WTC11 (cell line): Measurements from ENCODE around the gene SUB1. TPM values are rescaled to one million over a fixed set of nuclear protein-coding genes. Genes with fewer than 3 reads are reported as not detected.

Experiments
- ATAC-seq: fragments of 200-7000 bp; cut with Tn5 transposase; 2 replicates; pipeline ENCODE4 v1.10.0; 2021; ENCODE audit warnings: mild to moderate bottlenecking, moderate library complexity
- CTCF ChIA-PET: fragments of 300-600 bp; sonication (Branson Sonifier 250); formaldehyde crosslinking; loops from one replicate; lab custom pipeline; 2021; ENCODE audit warnings: antibody characterized with exemption; lab: Charles Lee
- POLR2A ChIA-PET: fragments of 350-600 bp; sonication (Branson Sonifier 250); formaldehyde crosslinking; loops from one replicate; lab custom pipeline; 2021; ENCODE audit warnings: antibody characterized with exemption; lab: Charles Lee
- DNase-seq: peaks from one replicate; pipeline ENCODE4 v3.0.0; 2021; ENCODE audit warnings: low spot score
- H3K27ac Mint-ChIP-seq: 2 replicates; pipeline ENCODE4 v1.8.0; 2021; ENCODE audit warnings: mixed read lengths
- H3K27me3 Mint-ChIP-seq: 2 replicates; pipeline ENCODE4 v1.8.0; 2021; ENCODE audit warnings: low read depth, mild to moderate bottlenecking, moderate library complexity, mixed read lengths
- H3K36me3 Mint-ChIP-seq: 2 replicates; pipeline ENCODE4 v1.8.0; 2021; ENCODE audit warnings: mixed read lengths
- H3K4me1 Mint-ChIP-seq: 2 replicates; pipeline ENCODE4 v1.8.0; 2022; ENCODE audit warnings: mixed read lengths
- H3K4me3 Mint-ChIP-seq: 2 replicates; pipeline ENCODE4 v1.8.0; 2021; ENCODE audit warnings: mild to moderate bottlenecking, moderate library complexity, mixed read lengths
- H3K9me3 Mint-ChIP-seq: 2 replicates; pipeline ENCODE4 v1.8.0; 2021; ENCODE audit warnings: mixed read lengths
- ELF4 ChIP-seq: sonication (generic); formaldehyde crosslinking; IDR thresholded peaks from 2 replicates; pipeline ENCODE4 v1.8.1; 2022; ENCODE audit warnings: low read depth, mild to moderate bottlenecking, moderate library complexity, missing genetic modification reagents
- FOXJ3 ChIP-seq: sonication (generic); formaldehyde crosslinking; IDR thresholded peaks from 2 replicates; pipeline ENCODE4 v1.9.0; 2021; ENCODE audit warnings: missing genetic modification reagents, mild to moderate bottlenecking, borderline replicate concordance
- IRF2 ChIP-seq: sonication (generic); formaldehyde crosslinking; IDR thresholded peaks from 2 replicates; pipeline ENCODE4 v1.8.0; 2022; ENCODE audit warnings: low read depth, missing genetic modification reagents, borderline replicate concordance
- MYBL2 ChIP-seq: sonication (generic); formaldehyde crosslinking; IDR thresholded peaks from 2 replicates; pipeline ENCODE4 v1.8.1; 2023; ENCODE audit warnings: mild to moderate bottlenecking, moderate library complexity, missing genetic modification reagents
- NFATC4 ChIP-seq: fragments of 250-450 bp; sonication (Bioruptor Pico); IDR thresholded peaks from 2 replicates; pipeline ENCODE4 v1.9.0; 2021; ENCODE audit warnings: mild to moderate bottlenecking
- RELA ChIP-seq: sonication (generic); formaldehyde crosslinking; IDR thresholded peaks from 2 replicates; pipeline ENCODE4 v1.8.1; 2022; ENCODE audit warnings: missing genetic modification reagents, mild to moderate bottlenecking, borderline replicate concordance
- SMAD3 ChIP-seq: sonication (generic); formaldehyde crosslinking; IDR thresholded peaks from 2 replicates; pipeline ENCODE4 v1.8.0; 2022; ENCODE audit warnings: missing genetic modification reagents, mild to moderate bottlenecking, borderline replicate concordance
- SOX15 ChIP-seq: fragments of 250-450 bp; sonication (Bioruptor Pico); IDR thresholded peaks from 2 replicates; pipeline ENCODE4 v1.9.0; 2021; ENCODE audit warnings: mild to moderate bottlenecking
- SP1 ChIP-seq: sonication (generic); formaldehyde crosslinking; conservative IDR thresholded peaks from 2 replicates; pipeline ENCODE4 v1.8.1; 2022; ENCODE audit warnings: missing genetic modification reagents
- TEAD4 ChIP-seq: sonication (generic); formaldehyde crosslinking; IDR thresholded peaks from 2 replicates; pipeline ENCODE4 v1.8.0; 2022; ENCODE audit warnings: mild to moderate bottlenecking, missing genetic modification reagents
- TP53 ChIP-seq: sonication (generic); formaldehyde crosslinking; IDR thresholded peaks from 2 replicates; pipeline ENCODE4 v1.8.1; 2023; ENCODE audit warnings: mild to moderate bottlenecking, missing genetic modification reagents
- ZNF138 ChIP-seq: sonication (generic); formaldehyde crosslinking; conservative IDR thresholded peaks from 2 replicates; pipeline ENCODE4 v1.8.1; 2022; ENCODE audit warnings: mild to moderate bottlenecking, moderate library complexity, missing genetic modification reagents
- ZNF671 ChIP-seq: fragments of 250-450 bp; sonication (Bioruptor Pico); IDR thresholded peaks from 2 replicates; pipeline ENCODE4 v1.8.0; 2021; ENCODE audit warnings: mild to moderate bottlenecking
- total RNA-seq: library from RNA; stranded (reverse); gene quantifications from 3 replicates; pipeline ENCODE4 v1.2.3, GENCODE V29; 2021
- TF ChIP-seq, protein P1 (sequence below): sonication (generic); formaldehyde crosslinking; conservative IDR thresholded peaks from 2 replicates; pipeline ENCODE4 v1.8.1; 2023; ENCODE audit warnings: mild to moderate bottlenecking, low read depth, missing genetic modification reagents, moderate library complexity
- TF ChIP-seq, protein P2 (sequence below): sonication (generic); formaldehyde crosslinking; IDR thresholded peaks from 2 replicates; pipeline ENCODE4 v1.8.1; 2022; ENCODE audit warnings: low read depth, missing genetic modification reagents, borderline replicate concordance
- TF ChIP-seq, protein P3 (sequence below): sonication (generic); formaldehyde crosslinking; conservative IDR thresholded peaks from 2 replicates; pipeline ENCODE4 v1.8.1; 2022; ENCODE audit warnings: mild to moderate bottlenecking, missing genetic modification reagents
- TF ChIP-seq, protein P4 (sequence below): fragments of 250-450 bp; sonication (Bioruptor Pico); IDR thresholded peaks from 2 replicates; pipeline ENCODE4 v1.9.0; 2021; ENCODE audit warnings: moderate library complexity, mild to moderate bottlenecking, inconsistent platforms, borderline replicate concordance
- TF ChIP-seq, protein P5 (sequence below): sonication (generic); formaldehyde crosslinking; IDR thresholded peaks from 2 replicates; pipeline ENCODE4 v1.8.1; 2022; ENCODE audit warnings: mild to moderate bottlenecking, missing genetic modification reagents, moderate library complexity, borderline replicate concordance
- TF ChIP-seq, protein P6 (sequence below): fragments of 250-450 bp; sonication (Bioruptor Pico); IDR thresholded peaks from 2 replicates; pipeline ENCODE4 v2.1.2; 2022; ENCODE audit warnings: mild to moderate bottlenecking, moderate library complexity
- TF ChIP-seq, protein P7 (sequence below): sonication (generic); formaldehyde crosslinking; IDR thresholded peaks from 2 replicates; pipeline ENCODE4 v1.8.1; 2023; ENCODE audit warnings: mild to moderate bottlenecking, missing genetic modification reagents, borderline replicate concordance
- TF ChIP-seq, protein P8 (sequence below): sonication (generic); formaldehyde crosslinking; IDR thresholded peaks from 2 replicates; pipeline ENCODE4 v1.8.1; 2023; ENCODE audit warnings: mild to moderate bottlenecking, missing genetic modification reagents, moderate library complexity

The SUB1 gene
- total RNA-seq, 1 experiment from 2014 or later = 258 TPM

DNA sequence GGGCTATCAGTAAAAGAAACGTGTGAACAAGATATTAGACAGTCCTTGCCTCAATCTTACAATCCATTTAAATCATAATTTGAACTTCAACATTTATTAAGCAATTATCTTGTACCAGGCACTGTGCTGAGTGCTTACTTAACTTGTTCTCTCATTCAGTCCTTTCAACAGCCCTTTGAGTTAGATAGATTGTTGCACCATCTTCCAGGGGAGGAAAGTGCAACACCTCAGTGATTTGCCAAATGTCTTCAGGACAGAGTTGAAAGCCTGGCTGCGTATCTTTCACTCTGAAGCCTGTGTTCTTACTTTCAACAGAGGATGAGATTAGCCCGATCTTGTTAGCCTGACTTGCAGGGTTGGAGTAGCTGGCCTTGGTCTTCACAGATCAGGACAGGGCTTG lies 34.2 kb upstream of the SUB1 start:
- H3K4me3 Mint-ChIP-seq = no peak overlapping the region
- TF ChIP-seq, protein P1, sequence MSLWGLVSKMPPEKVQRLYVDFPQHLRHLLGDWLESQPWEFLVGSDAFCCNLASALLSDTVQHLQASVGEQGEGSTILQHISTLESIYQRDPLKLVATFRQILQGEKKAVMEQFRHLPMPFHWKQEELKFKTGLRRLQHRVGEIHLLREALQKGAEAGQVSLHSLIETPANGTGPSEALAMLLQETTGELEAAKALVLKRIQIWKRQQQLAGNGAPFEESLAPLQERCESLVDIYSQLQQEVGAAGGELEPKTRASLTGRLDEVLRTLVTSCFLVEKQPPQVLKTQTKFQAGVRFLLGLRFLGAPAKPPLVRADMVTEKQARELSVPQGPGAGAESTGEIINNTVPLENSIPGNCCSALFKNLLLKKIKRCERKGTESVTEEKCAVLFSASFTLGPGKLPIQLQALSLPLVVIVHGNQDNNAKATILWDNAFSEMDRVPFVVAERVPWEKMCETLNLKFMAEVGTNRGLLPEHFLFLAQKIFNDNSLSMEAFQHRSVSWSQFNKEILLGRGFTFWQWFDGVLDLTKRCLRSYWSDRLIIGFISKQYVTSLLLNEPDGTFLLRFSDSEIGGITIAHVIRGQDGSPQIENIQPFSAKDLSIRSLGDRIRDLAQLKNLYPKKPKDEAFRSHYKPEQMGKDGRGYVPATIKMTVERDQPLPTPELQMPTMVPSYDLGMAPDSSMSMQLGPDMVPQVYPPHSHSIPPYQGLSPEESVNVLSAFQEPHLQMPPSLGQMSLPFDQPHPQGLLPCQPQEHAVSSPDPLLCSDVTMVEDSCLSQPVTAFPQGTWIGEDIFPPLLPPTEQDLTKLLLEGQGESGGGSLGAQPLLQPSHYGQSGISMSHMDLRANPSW (CRISPR knock-in tag) = no peak
- TF ChIP-seq MYBL2 (no peak), ZNF138 (CRISPR knock-in tag) (no peak), SMAD3 (CRISPR knock-in tag) (no peak), ZNF671 (no peak)
- TF ChIP-seq, protein P2, sequence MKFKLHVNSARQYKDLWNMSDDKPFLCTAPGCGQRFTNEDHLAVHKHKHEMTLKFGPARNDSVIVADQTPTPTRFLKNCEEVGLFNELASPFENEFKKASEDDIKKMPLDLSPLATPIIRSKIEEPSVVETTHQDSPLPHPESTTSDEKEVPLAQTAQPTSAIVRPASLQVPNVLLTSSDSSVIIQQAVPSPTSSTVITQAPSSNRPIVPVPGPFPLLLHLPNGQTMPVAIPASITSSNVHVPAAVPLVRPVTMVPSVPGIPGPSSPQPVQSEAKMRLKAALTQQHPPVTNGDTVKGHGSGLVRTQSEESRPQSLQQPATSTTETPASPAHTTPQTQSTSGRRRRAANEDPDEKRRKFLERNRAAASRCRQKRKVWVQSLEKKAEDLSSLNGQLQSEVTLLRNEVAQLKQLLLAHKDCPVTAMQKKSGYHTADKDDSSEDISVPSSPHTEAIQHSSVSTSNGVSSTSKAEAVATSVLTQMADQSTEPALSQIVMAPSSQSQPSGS (CRISPR knock-in tag) = no peak
- TF ChIP-seq, protein P3, sequence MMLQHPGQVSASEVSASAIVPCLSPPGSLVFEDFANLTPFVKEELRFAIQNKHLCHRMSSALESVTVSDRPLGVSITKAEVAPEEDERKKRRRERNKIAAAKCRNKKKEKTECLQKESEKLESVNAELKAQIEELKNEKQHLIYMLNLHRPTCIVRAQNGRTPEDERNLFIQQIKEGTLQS (CRISPR knock-in tag) = no peak
- TF ChIP-seq, protein P4, sequence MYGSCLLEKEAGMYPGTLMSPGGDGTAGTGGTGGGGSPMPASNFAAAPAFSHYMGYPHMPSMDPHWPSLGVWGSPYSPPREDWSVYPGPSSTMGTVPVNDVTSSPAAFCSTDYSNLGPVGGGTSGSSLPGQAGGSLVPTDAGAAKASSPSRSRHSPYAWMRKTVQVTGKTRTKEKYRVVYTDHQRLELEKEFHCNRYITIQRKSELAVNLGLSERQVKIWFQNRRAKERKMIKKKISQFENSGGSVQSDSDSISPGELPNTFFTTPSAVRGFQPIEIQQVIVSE (CRISPR knock-in tag) = no peak
- TF ChIP-seq, protein P5, sequence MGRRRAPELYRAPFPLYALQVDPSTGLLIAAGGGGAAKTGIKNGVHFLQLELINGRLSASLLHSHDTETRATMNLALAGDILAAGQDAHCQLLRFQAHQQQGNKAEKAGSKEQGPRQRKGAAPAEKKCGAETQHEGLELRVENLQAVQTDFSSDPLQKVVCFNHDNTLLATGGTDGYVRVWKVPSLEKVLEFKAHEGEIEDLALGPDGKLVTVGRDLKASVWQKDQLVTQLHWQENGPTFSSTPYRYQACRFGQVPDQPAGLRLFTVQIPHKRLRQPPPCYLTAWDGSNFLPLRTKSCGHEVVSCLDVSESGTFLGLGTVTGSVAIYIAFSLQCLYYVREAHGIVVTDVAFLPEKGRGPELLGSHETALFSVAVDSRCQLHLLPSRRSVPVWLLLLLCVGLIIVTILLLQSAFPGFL = no peak
- POLR2A ChIA-PET = no interaction called here
- ATAC-seq = no peak
- H3K27ac Mint-ChIP-seq = no peak overlapping the region
- CTCF ChIA-PET = interaction anchor here (1.2 to 1.4 kb wide), 2 partner anchors 39 to 61 kb away, joined by 3 to 4 read pairs; no protein-coding TSS in a partner anchor
- no peak for DNase-seq
- H3K9me3 Mint-ChIP-seq = peaks cover 24% of the 10 kb centered on the region
- H3K36me3 Mint-ChIP-seq = no peaks in the 10 kb centered on the region; the same call in 1 of the 2 replicates
- peaks cover 3% of the 10 kb centered on the region for H3K27me3 Mint-ChIP-seq
- H3K4me1 Mint-ChIP-seq = no peaks in the 10 kb centered on the region

DNA sequence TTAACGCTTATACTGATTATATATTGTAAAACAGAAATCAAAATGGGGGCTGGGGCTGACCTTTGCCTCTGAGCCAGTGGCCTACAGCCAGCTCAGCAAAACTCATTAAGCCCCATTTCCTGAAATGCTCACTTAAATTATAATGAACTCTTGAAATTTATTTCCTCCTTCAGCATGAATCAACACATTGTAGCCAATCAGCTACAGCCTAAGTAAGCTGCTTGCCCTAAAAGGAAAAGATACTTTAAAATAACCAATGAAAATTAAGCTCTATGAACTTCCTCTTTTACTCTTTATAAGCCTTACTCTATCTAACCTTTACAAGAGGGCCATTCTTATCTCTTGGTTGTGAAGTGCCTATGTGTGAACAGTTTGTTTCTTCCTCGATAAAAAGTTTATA lies 33.5 kb upstream of the SUB1 start:
- DNase-seq (no peak), ATAC-seq (no peak)
- no peak overlapping the region for H3K27ac Mint-ChIP-seq
- H3K27me3 Mint-ChIP-seq = peaks cover 4% of the 10 kb centered on the region
- no peak overlapping the region for H3K4me3 Mint-ChIP-seq
- no peaks in the 10 kb centered on the region; the same call in 1 of the 2 replicates for H3K36me3 Mint-ChIP-seq
- ChIA-PET CTCF (interaction anchor here (1.2 to 1.4 kb wide), 2 partner anchors 38 to 61 kb away, joined by 3 to 4 read pairs; no protein-coding TSS in a partner anchor), POLR2A (no interaction called here)
- H3K4me1 Mint-ChIP-seq = no peaks in the 10 kb centered on the region
- H3K9me3 Mint-ChIP-seq = peaks cover 24% of the 10 kb centered on the region
- TF ChIP-seq FOXJ3 (no peak), TEAD4 (no peak), ELF4 (CRISPR knock-in tag) (no peak), RELA (CRISPR knock-in tag) (no peak), SOX15 (CRISPR knock-in tag) (no peak), SP1 (no peak), NFATC4 (no peak), IRF2 (CRISPR knock-in tag) (no peak), TP53 (CRISPR knock-in tag) (no peak)
- TF ChIP-seq, protein P6, sequence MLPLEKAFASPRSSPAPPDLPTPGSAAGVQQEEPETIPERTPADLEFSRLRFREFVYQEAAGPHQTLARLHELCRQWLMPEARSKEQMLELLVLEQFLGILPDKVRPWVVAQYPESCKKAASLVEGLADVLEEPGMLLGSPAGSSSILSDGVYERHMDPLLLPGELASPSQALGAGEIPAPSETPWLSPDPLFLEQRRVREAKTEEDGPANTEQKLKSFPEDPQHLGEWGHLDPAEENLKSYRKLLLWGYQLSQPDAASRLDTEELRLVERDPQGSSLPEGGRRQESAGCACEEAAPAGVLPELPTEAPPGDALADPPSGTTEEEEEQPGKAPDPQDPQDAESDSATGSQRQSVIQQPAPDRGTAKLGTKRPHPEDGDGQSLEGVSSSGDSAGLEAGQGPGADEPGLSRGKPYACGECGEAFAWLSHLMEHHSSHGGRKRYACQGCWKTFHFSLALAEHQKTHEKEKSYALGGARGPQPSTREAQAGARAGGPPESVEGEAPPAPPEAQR (CRISPR knock-in tag) = no peak
- TF ChIP-seq, protein P7, sequence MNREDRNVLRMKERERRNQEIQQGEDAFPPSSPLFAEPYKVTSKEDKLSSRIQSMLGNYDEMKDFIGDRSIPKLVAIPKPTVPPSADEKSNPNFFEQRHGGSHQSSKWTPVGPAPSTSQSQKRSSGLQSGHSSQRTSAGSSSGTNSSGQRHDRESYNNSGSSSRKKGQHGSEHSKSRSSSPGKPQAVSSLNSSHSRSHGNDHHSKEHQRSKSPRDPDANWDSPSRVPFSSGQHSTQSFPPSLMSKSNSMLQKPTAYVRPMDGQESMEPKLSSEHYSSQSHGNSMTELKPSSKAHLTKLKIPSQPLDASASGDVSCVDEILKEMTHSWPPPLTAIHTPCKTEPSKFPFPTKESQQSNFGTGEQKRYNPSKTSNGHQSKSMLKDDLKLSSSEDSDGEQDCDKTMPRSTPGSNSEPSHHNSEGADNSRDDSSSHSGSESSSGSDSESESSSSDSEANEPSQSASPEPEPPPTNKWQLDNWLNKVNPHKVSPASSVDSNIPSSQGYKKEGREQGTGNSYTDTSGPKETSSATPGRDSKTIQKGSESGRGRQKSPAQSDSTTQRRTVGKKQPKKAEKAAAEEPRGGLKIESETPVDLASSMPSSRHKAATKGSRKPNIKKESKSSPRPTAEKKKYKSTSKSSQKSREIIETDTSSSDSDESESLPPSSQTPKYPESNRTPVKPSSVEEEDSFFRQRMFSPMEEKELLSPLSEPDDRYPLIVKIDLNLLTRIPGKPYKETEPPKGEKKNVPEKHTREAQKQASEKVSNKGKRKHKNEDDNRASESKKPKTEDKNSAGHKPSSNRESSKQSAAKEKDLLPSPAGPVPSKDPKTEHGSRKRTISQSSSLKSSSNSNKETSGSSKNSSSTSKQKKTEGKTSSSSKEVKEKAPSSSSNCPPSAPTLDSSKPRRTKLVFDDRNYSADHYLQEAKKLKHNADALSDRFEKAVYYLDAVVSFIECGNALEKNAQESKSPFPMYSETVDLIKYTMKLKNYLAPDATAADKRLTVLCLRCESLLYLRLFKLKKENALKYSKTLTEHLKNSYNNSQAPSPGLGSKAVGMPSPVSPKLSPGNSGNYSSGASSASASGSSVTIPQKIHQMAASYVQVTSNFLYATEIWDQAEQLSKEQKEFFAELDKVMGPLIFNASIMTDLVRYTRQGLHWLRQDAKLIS (CRISPR knock-in tag) = no peak
- TF ChIP-seq, protein P8, sequence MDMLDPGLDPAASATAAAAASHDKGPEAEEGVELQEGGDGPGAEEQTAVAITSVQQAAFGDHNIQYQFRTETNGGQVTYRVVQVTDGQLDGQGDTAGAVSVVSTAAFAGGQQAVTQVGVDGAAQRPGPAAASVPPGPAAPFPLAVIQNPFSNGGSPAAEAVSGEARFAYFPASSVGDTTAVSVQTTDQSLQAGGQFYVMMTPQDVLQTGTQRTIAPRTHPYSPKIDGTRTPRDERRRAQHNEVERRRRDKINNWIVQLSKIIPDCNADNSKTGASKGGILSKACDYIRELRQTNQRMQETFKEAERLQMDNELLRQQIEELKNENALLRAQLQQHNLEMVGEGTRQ (CRISPR knock-in tag) = no peak
